Measurements from ENCODE around the gene CORO2B. TPM values are rescaled to one million over a fixed set of nuclear protein-coding genes. Genes with fewer than 3 reads are reported as not detected.
A peak's percentile ranks its signal among the peaks of the same experiment; 100 is the strongest.

CORO2B gene
- total RNA-seq: not detected

GRCh38 chr15:68578980-68579935, at the start of gene CORO2B:
Gene CORO2B, plus strand, starts transcription at chr15:68578993. Its CDS starts 270 bp downstream, at chr15:68579263.
- Mint-ChIP-seq H3K36me3 (no peaks in the 10 kb centered on the region), H3K27ac (peak within 1 kb of the TSS in 1 of 2 donors; percentile 69), H3K27me3 (peaks cover 29 to 43% of the 10 kb centered on the region in 2 donors), H3K4me1 (ENCODE audit: low read depth in 2 of 2) (peaks cover 6 to 10% of the 10 kb centered on the region in 2 donors), H3K4me3 (peak within 1 kb of the TSS; percentile 86), H3K9me3 (no peaks in the 10 kb centered on the region)
- no peak for ATAC-seq
- no peak for DNase-seq (ENCODE audit: low spot score)

- H3K36me3 Mint-ChIP-seq: peaks cover 20% of the 10 kb centered on the region
- ATAC-seq: no peak
- no peak overlapping the region for H3K4me3 Mint-ChIP-seq
- H3K4me1 Mint-ChIP-seq (ENCODE audit: low read depth in 2 of 2): peaks cover 11 to 12% of the 10 kb centered on the region in 2 donors
- DNase-seq (ENCODE audit: low spot score): no peak
- H3K27me3 Mint-ChIP-seq: peaks cover 25 to 45% of the 10 kb centered on the region in 2 donors
- peaks cover 4% of the 10 kb centered on the region for H3K9me3 Mint-ChIP-seq
- no peak overlapping the region for H3K27ac Mint-ChIP-seq
Measured at GRCh38 chr15:68531387-68532179, 47.2 kb upstream of the CORO2B start.

- H3K27ac Mint-ChIP-seq: no peak overlapping the region
- H3K4me1 Mint-ChIP-seq (ENCODE audit: low read depth in 2 of 2): no peaks in the 10 kb centered on the region
- H3K9me3 Mint-ChIP-seq: peaks cover 4% of the 10 kb centered on the region
- no peak for DNase-seq (ENCODE audit: low spot score)
- peaks cover 12% of the 10 kb centered on the region for H3K36me3 Mint-ChIP-seq
- ATAC-seq: no peak
- H3K4me3 Mint-ChIP-seq: no peak overlapping the region
- H3K27me3 Mint-ChIP-seq: peaks cover 19 to 26% of the 10 kb centered on the region in 2 donors
Measured at GRCh38 chr15:68536331-68537095, 42.3 kb upstream of the CORO2B start.

GRCh38 chr15:68537097-68537496, 41.7 kb upstream of the CORO2B start:
- Mint-ChIP-seq H3K27me3 (peaks cover 23 to 32% of the 10 kb centered on the region in 2 donors), H3K9me3 (peaks cover 3% of the 10 kb centered on the region)

GRCh38 chr15:68537506-68537905, 41.3 kb upstream of the CORO2B start:
- Mint-ChIP-seq H3K4me1 (ENCODE audit: low read depth in 2 of 2) (no peaks in the 10 kb centered on the region), H3K36me3 (peaks cover 5% of the 10 kb centered on the region), H3K4me3 (no peak overlapping the region), H3K9me3 (no peaks in the 10 kb centered on the region), H3K27me3 (peaks cover 23 to 30% of the 10 kb centered on the region in 2 donors), H3K27ac (no peak overlapping the region)
- no peak for DNase-seq (ENCODE audit: low spot score)
- no peak for ATAC-seq

More at GRCh38 chr15:68537097-68537496, 41.7 kb upstream of the CORO2B start:
- ATAC-seq: no peak
- DNase-seq (ENCODE audit: low spot score): no peak
- Mint-ChIP-seq H3K4me3 (no peak overlapping the region), H3K4me1 (ENCODE audit: low read depth in 2 of 2) (no peaks in the 10 kb centered on the region), H3K36me3 (peaks cover 9% of the 10 kb centered on the region), H3K27ac (no peak overlapping the region)

- DNase-seq (ENCODE audit: low spot score) (no peak), ATAC-seq (no peak)
- Mint-ChIP-seq H3K36me3 (no peaks in the 10 kb centered on the region), H3K4me3 (no peak overlapping the region), H3K27me3 (peaks cover 17 to 22% of the 10 kb centered on the region in 2 donors), H3K4me1 (ENCODE audit: low read depth in 2 of 2) (no peaks in the 10 kb centered on the region), H3K27ac (no peak overlapping the region), H3K9me3 (no peaks in the 10 kb centered on the region)
Measured at GRCh38 chr15:68538311-68538710, 40.5 kb upstream of the CORO2B start.

- H3K4me3 Mint-ChIP-seq: no peak overlapping the region
- DNase-seq (ENCODE audit: low spot score) (no peak), ATAC-seq (no peak)
- H3K27me3 Mint-ChIP-seq: peaks cover 20 to 24% of the 10 kb centered on the region in 2 donors
- no peaks in the 10 kb centered on the region for H3K4me1 Mint-ChIP-seq (ENCODE audit: low read depth in 2 of 2)
- no peaks in the 10 kb centered on the region for H3K36me3 Mint-ChIP-seq
- H3K27ac Mint-ChIP-seq: no peak overlapping the region
- H3K9me3 Mint-ChIP-seq: no peaks in the 10 kb centered on the region
Measured at GRCh38 chr15:68541743-68542142, 37.0 kb upstream of the CORO2B start.

GRCh38 chr15:68542348-68542747, 36.4 kb upstream of the CORO2B start:
- no peak overlapping the region for H3K27ac Mint-ChIP-seq
- H3K36me3 Mint-ChIP-seq: no peaks in the 10 kb centered on the region
- no peaks in the 10 kb centered on the region for H3K9me3 Mint-ChIP-seq
- no peaks in the 10 kb centered on the region for H3K4me1 Mint-ChIP-seq (ENCODE audit: low read depth in 2 of 2)
- ATAC-seq (no peak), DNase-seq (ENCODE audit: low spot score) (no peak)
- peaks cover 20 to 26% of the 10 kb centered on the region in 2 donors for H3K27me3 Mint-ChIP-seq
- no peak overlapping the region for H3K4me3 Mint-ChIP-seq

GRCh38 chr15:68542771-68543164, 36.0 kb upstream of the CORO2B start:
- no peaks in the 10 kb centered on the region for H3K36me3 Mint-ChIP-seq
- no peak for DNase-seq (ENCODE audit: low spot score)
- no peaks in the 10 kb centered on the region for H3K9me3 Mint-ChIP-seq
- peaks cover 20 to 26% of the 10 kb centered on the region in 2 donors for H3K27me3 Mint-ChIP-seq
- H3K27ac Mint-ChIP-seq: no peak overlapping the region
- H3K4me3 Mint-ChIP-seq: no peak overlapping the region
- no peaks in the 10 kb centered on the region for H3K4me1 Mint-ChIP-seq (ENCODE audit: low read depth in 2 of 2)
- ATAC-seq: no peak

- no peak overlapping the region for H3K27ac Mint-ChIP-seq
- peak in 1 of 2 donors; percentile 16 for ATAC-seq
- H3K9me3 Mint-ChIP-seq: no peaks in the 10 kb centered on the region
- no peak overlapping the region for H3K4me3 Mint-ChIP-seq
- peaks cover 22 to 28% of the 10 kb centered on the region in 2 donors for H3K27me3 Mint-ChIP-seq
- no peaks in the 10 kb centered on the region for H3K36me3 Mint-ChIP-seq
- DNase-seq (ENCODE audit: low spot score): no peak
- H3K4me1 Mint-ChIP-seq (ENCODE audit: low read depth in 2 of 2): no peaks in the 10 kb centered on the region
Measured at GRCh38 chr15:68543165-68544008, 35.4 kb upstream of the CORO2B start.

GRCh38 chr15:68546318-68546717, 32.5 kb upstream of the CORO2B start:
- Mint-ChIP-seq H3K9me3 (no peaks in the 10 kb centered on the region), H3K4me3 (no peak overlapping the region), H3K27me3 (peaks cover 22 to 41% of the 10 kb centered on the region in 2 donors), H3K36me3 (no peaks in the 10 kb centered on the region), H3K27ac (no peak overlapping the region), H3K4me1 (ENCODE audit: low read depth in 2 of 2) (no peaks in the 10 kb centered on the region)
- no peak for ATAC-seq
- no peak for DNase-seq (ENCODE audit: low spot score)

- no peaks in the 10 kb centered on the region for H3K4me1 Mint-ChIP-seq (ENCODE audit: low read depth in 2 of 2)
- H3K36me3 Mint-ChIP-seq: no peaks in the 10 kb centered on the region
- H3K27me3 Mint-ChIP-seq: peaks cover 25 to 43% of the 10 kb centered on the region in 2 donors
- H3K4me3 Mint-ChIP-seq: no peak overlapping the region
- no peak for DNase-seq (ENCODE audit: low spot score)
- H3K27ac Mint-ChIP-seq: no peak overlapping the region
- ATAC-seq: peak in 1 of 2 donors; percentile 75
- H3K9me3 Mint-ChIP-seq: no peaks in the 10 kb centered on the region
Measured at GRCh38 chr15:68548364-68548763, 30.4 kb upstream of the CORO2B start.

Data from natural killer cell treated with Interleukin-12 subunit alpha and Interleukin-12 subunit beta and Interleukin-15 and Interleukin-18, amount 100 ng/mL, for 72 hours (primary cell).